Endometrium (tissue), 2 donors: ENCODE results near the gene KERA.

Experiments
- FAIRE-seq: peaks from 2 replicates; lab custom pipeline; 2012; peaks lifted over from hg19 to GRCh38; lab: Jason Lieb, UNC
- donor health status: control.
- donor health status: control.

The KERA gene

GRCh38 chr12:91073426-91073825 is 15.6 kb upstream of the KERA start:
- no peak for FAIRE-seq

DNA sequence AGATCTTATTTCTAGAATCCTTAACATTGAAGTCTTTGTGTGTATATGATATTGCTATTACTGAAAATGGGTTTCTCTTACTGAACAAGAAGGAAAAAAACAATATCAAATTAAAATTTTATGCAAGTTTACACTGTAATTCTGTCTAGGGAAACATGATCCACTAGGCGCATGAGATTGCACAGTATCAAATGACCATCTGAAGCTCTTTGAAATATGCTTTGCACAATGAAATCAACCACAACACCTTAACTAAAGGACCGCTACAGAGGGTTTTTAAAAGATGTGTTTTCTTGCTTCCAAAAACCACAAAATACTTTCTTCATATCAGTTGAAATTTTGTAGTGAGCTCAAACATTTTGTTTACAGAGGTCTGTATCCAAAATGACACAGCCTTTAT is 15.1 kb upstream of the KERA start:
- no peak for FAIRE-seq

DNA sequence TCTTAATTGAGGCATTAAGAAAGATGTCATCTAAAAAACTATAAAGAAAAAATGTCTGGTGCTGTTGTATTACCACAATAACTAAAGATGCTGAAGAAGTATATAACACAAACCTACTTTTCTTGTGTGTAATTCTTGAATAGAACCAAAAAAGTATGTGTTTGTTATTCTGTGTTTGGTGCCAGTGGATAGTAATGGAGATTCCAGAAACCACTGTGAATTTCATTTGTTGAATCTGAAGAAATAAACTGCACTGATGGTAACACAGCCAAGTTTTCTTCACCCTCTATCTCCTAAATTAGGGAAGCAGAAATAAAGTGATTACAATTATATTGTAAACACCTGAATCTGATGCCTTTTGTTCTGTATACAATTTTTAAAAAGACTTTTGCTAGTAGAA is 13.1 kb upstream of the KERA start:
- no peak for FAIRE-seq

DNA sequence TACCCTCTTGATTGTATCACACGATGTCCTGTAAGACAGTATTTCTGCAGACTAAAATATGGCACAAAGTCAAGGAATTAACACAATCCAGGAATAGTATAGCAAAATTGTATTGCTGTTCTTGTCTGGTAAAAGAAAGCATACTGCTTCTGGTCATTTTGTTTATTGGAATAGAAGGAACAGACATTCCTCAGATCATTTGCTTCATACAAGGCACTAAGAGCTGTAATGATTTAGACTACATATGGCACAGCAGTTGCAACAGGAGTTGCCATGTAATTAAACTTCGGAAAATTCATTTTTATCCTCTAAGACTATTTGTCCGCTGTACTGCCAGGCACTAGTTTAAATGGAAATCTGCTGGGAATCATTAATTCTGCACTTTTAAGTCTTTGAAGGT is 7.6 kb upstream of the KERA start:
- FAIRE-seq = no peak

DNA sequence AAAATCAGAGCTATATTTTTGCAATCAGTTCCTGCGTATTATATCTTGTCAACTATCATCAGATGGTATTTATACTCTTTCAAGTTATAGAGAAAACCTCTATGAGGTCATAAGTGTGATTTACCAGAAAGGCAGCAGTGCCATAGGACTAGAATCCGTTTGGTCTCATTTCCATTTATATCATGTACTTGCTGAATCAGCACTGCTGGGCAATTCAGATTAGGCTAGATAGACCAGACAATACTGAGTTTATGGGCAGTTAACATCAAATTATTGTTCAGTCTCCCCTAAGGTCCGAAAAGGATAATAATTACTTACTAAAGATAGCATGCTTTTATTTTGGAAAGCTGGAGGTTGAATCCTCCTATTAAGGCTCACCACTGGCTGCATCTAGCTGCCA is 6.8 kb upstream of the KERA start:
- no peak for FAIRE-seq

GRCh38 chr12:91061091-91061490 is 3.3 kb upstream of the KERA start:
- no peak for FAIRE-seq

DNA sequence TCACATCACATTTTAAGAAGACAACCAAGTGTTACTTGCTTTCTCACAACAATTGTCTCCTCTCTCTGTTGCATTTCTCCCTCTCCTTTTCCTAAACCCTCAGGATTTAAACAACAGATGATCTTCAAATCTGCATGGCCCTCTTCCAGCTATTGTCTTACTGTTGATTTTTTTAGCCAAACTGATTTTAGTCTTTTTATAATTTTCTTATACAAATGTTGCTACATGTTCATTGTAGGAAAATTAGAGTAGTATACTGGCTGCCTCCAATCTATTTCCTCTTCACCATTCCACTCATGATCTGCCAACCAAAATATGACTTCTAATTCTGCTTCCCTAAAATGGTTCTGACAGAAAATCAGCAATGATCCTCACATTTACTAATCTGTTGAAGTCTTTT is 1.4 kb upstream of the KERA start:
- no peak for FAIRE-seq

DNA sequence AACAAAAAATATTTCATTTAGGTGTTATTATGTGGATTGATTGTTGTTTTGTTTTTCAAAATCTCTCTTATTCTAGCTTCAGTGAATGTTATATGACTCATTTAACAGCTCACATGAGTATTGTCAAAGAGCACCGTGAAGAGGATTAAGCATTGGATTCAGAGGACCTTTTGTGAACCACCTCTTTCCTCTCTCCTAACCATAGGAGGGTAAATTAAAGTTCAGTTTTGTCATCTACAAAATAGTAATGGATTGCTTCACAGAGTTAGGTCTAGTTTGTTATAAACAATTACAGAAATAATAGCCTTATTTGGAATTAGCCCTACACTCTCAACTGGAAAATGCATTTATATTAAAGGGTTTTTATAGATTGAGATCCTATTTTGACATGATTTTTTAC is 962 bp upstream of the KERA start:
- no peak for FAIRE-seq

- FAIRE-seq = no peak
Measured at GRCh38 chr12:91056488-91056887, 1.3 kb downstream of the KERA start.

DNA sequence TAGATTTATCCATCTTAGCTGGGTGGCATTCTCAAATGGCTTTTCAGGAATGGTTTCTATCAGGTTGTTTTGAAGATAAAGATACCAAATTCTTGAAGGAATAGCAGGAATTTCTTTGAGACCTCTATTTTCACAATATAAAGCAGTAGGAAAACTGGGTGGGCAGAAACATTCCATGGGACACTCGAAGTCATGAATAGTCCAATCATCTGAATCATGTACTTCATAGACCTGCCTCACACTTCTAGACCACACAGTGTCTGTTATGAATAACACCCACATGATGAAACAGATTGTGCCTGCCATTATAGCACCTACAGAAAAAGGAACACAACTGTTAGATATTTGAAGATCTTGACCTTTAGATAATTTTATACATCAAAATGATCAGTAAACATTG is 1.8 kb downstream of the KERA start:
- no peak for FAIRE-seq

DNA sequence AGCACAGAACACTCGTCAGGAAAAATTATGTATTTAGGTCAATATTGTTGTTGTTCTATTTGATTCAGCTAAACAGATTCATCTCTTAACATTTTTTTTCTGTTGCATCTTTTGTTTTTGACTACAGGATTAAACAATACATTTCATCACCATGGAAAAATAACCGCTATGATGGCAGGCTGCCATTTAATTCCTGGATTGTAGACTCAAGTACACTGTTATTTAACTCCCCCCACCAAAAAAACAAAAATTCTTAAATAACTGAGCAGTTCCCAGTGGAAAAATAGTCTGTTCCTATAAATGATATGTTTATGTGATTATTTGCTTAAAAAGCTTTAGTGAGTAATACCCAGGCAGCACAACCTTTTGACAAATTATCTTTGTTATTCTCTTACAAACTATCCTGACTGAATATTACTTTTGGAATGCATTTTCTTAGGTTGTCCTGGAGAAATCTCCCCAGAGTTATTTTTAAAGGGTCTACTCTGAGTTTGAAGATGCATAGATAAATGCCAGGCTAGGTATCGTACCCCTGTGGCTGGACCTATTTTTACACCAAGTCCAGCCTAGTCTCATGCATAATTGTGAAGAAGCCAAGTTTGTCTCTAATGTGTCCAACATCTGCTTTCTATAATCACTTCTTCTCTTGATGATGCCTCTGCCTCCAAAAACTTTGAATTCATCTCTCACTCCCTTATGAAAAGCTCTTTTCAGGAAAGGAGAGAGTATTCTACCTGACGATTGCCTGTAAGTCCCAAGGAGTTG is 3.7 kb downstream of the KERA start:
- FAIRE-seq = peak; percentile 94

DNA sequence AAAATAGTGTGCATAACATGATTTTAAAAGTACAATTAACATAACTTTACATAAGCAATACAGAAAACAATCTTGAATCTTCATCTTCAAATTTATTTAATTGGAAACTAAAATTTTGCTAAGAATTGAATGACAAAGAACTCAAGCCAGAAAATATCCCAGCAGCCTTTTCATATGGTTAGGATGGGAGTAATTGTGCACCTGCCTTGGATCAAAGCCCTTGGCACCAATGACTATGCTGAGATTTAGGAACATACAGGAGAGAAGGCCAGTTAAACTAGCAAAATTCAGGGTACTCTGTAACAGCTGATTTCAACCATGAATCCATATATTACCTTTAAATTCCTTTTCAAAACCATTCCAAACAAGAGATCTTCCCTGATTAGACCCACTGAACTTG is 5.8 kb downstream of the KERA start:
- FAIRE-seq = no peak

DNA sequence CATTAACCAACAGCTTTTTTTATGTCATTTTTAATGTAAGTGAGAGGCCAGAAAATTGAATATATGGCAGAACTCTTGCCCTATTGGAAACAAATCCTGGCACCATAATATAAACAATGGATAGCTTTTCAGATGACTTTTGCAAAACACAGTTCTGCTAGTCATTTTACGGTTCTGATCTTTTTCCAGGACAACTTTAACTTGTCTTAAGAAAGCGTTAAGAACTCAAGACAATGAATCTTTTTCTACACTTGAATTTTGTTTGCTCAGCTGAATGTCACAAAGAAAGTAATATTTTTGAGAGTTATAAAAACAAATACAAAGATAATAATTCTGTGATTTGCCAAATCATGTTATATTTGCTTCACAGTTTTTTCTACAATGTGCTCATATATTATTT is 13.2 kb downstream of the KERA start:
- peak; percentile 51 for FAIRE-seq

DNA sequence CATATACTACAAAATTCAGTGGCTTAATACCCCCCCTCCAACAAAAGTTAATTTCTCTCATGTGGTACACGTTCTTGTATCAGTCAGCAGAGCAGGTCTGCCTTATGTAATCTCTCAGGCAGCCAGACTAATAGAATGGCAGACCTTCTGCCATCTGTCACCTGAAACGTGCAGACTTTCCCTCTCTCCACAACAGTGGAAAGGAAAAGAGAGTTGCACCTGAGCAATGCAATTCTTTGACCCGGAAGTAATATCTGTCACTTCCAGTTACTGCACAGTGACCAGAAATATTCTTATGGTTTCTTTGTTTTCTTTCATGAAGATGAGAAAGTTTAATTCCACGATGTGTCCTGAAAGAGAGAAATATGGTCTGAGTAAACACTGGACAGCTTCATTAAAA is 14.4 kb downstream of the KERA start:
- FAIRE-seq = no peak

- FAIRE-seq = peak; percentile 80
Measured at GRCh38 chr12:91040096-91040755, 17.6 kb downstream of the KERA start.

DNA sequence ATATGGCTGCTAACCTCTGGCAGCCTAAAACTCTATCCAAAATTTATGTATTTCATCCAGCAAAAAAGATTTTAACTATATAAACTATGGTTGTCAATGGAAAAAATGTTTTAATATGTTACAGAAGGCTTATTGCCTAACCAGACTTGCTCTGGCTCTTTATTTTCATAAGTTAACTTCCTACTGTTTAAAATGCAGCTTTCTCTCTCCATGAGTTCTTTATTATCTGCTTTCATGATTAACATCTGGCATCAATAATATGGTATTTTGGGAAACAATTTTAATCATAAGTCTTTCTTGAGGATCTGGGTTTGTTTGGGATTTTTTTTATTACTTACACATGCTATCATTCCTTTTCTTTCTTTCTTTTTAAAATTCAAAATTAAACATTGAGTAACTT is 20.5 kb downstream of the KERA start:
- FAIRE-seq = peak; percentile 100

DNA sequence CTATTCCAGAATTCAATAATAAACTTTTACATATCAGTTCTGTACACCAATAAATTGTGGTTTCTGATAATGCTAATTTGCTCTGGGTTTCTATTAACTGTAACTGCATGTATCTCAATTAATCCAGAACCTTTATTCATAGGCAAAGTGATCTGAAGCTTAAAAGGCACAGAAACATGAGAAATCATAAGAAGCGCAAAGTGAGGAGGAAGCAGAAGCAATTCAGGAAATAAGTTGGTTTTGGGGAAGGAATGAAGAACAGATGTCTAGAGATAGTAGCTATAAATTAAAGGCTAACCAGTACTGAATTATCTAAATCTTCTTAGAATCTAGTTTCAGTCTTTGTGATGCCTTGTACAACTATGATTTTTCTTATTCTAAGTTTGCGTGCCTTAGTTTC is 24.6 kb downstream of the KERA start:
- FAIRE-seq = no peak

DNA sequence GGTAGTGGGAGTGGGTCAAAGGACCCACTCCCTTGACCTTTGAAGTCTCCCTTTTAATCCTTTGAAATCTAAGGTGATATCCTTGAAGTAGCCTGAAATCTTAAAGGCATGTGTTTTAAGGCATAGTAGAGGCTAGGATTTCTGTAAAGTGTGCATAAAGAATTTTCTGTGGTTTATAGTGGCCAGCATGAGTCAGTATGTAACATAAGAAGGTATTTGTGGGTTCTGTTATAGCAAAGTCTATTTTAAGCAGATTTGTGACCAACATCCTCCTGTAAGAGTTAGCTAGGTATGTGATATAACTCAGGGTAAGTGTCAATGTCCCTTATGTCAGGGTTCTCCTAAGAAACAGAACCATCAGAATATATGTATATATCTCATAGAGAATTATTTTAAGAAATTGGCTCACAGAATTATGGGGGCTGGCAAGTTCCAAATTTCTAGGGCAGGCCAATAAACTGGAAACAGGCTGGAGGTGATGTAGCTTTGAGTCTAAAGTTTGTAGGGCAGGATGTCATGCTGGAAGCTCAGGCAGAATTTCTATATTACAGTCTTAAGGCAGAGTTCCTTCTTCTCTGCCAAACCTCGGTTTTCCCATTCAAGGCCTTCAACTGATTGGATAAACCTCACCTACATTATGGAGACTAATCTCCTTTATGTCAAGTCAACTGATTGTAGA is 34.4 kb downstream of the KERA start:
- no peak for FAIRE-seq

DNA sequence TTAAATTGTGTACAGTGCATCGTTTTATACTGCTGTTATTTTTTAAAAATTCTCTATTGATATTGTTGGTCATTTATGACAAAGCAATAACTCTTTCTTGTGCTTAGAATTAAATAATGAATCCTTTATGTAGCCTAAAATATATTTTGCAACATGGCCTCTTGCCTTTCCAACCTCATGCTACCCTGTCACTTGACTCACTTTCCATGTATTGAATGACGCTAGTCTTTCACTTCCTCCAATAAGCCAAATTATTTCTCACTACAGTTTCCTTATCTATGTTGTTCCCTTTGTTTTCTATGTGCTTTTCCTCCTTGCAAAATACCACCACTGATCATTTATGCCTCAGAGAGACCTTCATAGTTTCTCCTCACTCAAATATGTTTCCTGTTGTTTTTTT is 36.7 kb downstream of the KERA start:
- no peak for FAIRE-seq

GRCh38 chr12:91019455-91019854 is 38.4 kb downstream of the KERA start:
- FAIRE-seq = no peak

DNA sequence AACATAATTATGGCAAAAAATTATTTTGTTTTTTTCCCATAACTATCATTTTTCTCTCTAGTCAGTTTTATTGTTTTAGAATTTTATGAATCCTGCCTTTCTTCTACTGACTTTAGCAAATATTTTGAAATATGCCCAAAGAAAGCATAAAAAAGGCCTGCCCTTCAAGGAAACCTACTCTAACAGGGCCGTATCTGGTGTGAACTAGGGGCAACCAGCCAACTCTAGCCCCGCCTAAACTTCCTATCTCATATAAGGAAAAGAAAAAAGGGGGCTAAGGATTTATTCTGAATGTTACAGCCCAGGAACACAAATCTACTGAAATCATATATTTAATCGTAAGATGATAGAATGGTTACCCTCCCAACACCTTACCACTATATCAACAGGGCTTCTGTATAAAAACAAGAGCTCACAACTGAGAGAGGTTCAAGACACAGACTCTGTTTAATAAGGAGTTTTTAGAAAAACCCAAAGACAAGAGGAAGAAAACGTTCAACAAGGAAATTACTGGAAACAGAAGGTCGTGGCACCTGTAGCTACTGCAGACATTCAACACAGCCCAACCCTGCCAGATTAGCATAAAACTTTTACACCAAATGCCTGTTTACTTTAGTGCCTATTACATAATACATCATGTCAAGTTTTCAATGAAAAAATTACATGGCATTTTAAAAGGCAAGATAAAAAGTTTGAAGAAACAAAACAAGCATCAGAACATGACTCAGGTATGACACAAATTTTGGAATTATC is 40.1 kb downstream of the KERA start:
- no peak for FAIRE-seq

GRCh38 chr12:91017043-91017442 is 40.8 kb downstream of the KERA start:
- no peak for FAIRE-seq
